Keratinocyte (primary cell): ENCODE results near the gene PRCP. TPM values are rescaled to one million over a fixed set of nuclear protein-coding genes. Genes with fewer than 3 reads are reported as not detected.
A peak's percentile ranks its signal among the peaks of the same experiment; 100 is the strongest.

ENCODE experiments used
- DNase-seq: peaks from one replicate; pipeline ENCODE4 v3.0.0-alpha.2; 2011; ENCODE audit warnings: low read depth, missing footprints, low spot score
- FAIRE-seq: peaks from 2 replicates; lab custom pipeline; 2011; peaks lifted over from hg19 to GRCh38; lab: Jason Lieb, UNC
- H2AFZ ChIP-seq: 2 replicates; pipeline ENCODE4 v1.6.0; 2012; ENCODE audit warnings: low read length, control low read depth, inconsistent platforms; ENCODE audit not compliant: control insufficient read depth
- H3K27ac ChIP-seq: 2 replicates; pipeline ENCODE4 v1.5.1; 2011; ENCODE audit warnings: low read length; ENCODE audit not compliant: control insufficient read depth, insufficient read depth
- H3K27me3 ChIP-seq: 3 replicates; pipeline ENCODE4 v1.6.0; 2011; ENCODE audit warnings: low read length; ENCODE audit not compliant: control insufficient read depth, insufficient read depth; ENCODE audit errors: extremely low read depth
- H3K36me3 ChIP-seq, 2 experiments: 2 replicates in 1 of 2; 3 replicates in 1 of 2; pipeline ENCODE4 v1.5.1; 2011; ENCODE audit warnings: low read length in 2 of 2, mild to moderate bottlenecking in 1 of 2; ENCODE audit not compliant: control insufficient read depth in 2 of 2, insufficient read depth in 2 of 2; ENCODE audit errors: extremely low read depth in 1 of 2
- H3K4me1 ChIP-seq: 3 replicates; pipeline ENCODE4 v1.5.1; 2011; ENCODE audit warnings: low read length; ENCODE audit not compliant: control insufficient read depth, insufficient read depth; ENCODE audit errors: extremely low read depth
- H3K4me2 ChIP-seq: 3 replicates; pipeline ENCODE4 v1.6.0; 2011; ENCODE audit warnings: low read depth, low read length; ENCODE audit not compliant: control insufficient read depth, insufficient read depth; ENCODE audit errors: extremely low read depth
- H3K4me3 ChIP-seq, 3 experiments: fragments of 200-600 bp in 1 of 3; sonication (generic) in 1 of 3; 2 replicates in 2 of 3; 3 replicates in 1 of 3; pipeline ENCODE4 v1.5.1; 2011 to 2016; ENCODE audit warnings: low read length in 3 of 3, mild to moderate bottlenecking in 3 of 3, control low read depth in 2 of 3, inconsistent platforms in 1 of 3, low read depth in 1 of 3, mixed read lengths in 1 of 3, mixed run types in 1 of 3, moderate library complexity in 1 of 3; ENCODE audit not compliant: control insufficient read depth in 2 of 3, insufficient read depth in 2 of 3; ENCODE audit errors: extremely low read depth in 1 of 3
- H3K79me2 ChIP-seq: 2 replicates; pipeline ENCODE4 v1.6.0; 2012; ENCODE audit warnings: low read length; ENCODE audit not compliant: control insufficient read depth, insufficient read depth
- H3K9ac ChIP-seq: 3 replicates; pipeline ENCODE4 v1.6.0; 2011; ENCODE audit warnings: low read length; ENCODE audit not compliant: control insufficient read depth, insufficient read depth; ENCODE audit errors: extremely low read depth
- H3K9me1 ChIP-seq: 3 replicates; pipeline ENCODE4 v1.6.0; 2011; ENCODE audit warnings: low read length; ENCODE audit not compliant: control insufficient read depth, insufficient read depth; ENCODE audit errors: extremely low read depth
- H3K9me3 ChIP-seq: 2 replicates; pipeline ENCODE4 v1.5.1; 2012; ENCODE audit warnings: low read depth, low read length; ENCODE audit not compliant: control insufficient read depth
- H4K20me1 ChIP-seq: 3 replicates; pipeline ENCODE4 v1.6.0; 2011; ENCODE audit warnings: low read length; ENCODE audit not compliant: control insufficient read depth, insufficient read depth; ENCODE audit errors: extremely low read depth
- CTCF ChIP-seq, 3 experiments: IDR thresholded peaks in 1 of 3; conservative IDR thresholded peaks in 1 of 3; optimal IDR thresholded peaks in 1 of 3; 2 replicates in 2 of 3; 3 replicates in 1 of 3; pipeline versions ENCODE3 to v1.5.1; 2011; ENCODE audit warnings: low read length in 3 of 3, mild to moderate bottlenecking in 3 of 3, moderate library complexity in 2 of 3, control low read depth in 1 of 3, inconsistent platforms in 1 of 3; ENCODE audit not compliant: insufficient read depth in 2 of 3; ENCODE audit errors: extremely low read depth in 1 of 3
- EZH2 ChIP-seq: IDR thresholded peaks from one replicate; pipeline ENCODE4 v1.6.1; 2012; ENCODE audit warnings: inconsistent platforms, mild to moderate bottlenecking, low read length, moderate library complexity
- dilution Hi-C: fragments of 300-500 bp; cut with MboI; formaldehyde crosslinking; loops from one replicate; pipeline ENCODE4 v1.7.0; 2020; ENCODE audit warnings: low sequenced_read_pairs; ENCODE audit not compliant: extremely low pct_ligation_motif_present
- polyA plus RNA-seq, 5 experiments: library from polyadenylated mRNA; depleted of rRNA in 3 of 5; stranded (reverse) in 3 of 5; stranded (forward) in 1 of 5; unstranded in 1 of 5; fragments of >200 nt; gene quantifications; 1 replicate in 1 of 5; 2 replicates in 3 of 5; 3 replicates in 1 of 5; pipeline versions ENCODE4 v1.2.1 to v1.2.3, GENCODE V29; 2011 to 2012; ENCODE audit warnings: missing spikeins in 2 of 5, low read depth in 1 of 5, low replicate concordance in 1 of 5

The PRCP gene
- polyA plus RNA-seq, 1 donor (not counting 4 experiments of a cell fraction or from before 2014, with no cell fraction given) = 43.5 TPM

DNA sequence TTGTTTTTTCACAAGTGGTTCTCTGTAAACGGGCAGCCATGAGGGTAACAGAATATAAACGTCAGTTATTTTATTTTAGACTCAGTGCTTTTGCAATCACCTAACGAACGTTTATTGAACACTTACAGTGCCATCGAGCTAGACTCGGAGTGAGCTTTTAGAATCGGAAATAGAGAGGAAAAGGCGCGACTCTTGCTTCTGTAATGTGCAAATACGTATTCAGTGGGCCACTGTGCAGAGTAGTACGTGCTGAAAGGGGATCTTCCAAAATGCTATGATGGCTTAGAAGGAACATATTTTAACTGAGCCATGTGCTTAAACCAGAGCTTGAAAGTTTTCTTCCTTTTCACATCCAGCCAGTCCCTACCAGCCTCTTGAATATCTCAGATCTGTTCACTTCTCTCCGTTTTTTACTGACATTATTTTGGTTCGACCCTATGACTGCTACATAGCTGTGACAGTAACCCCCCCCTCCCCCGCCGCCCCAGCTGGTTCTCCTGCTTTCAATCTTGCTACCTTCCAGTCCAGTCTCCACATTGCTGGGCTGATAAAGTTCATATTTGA is 1.8 kb upstream of the PRCP start:
- Histone ChIP-seq H3K4me3 (peak overlapping the region; percentile 53 to 91 (median 89)), H2AFZ (peak overlapping the region; percentile 79), H3K4me1 (peaks cover 26% of the 10 kb centered on the region), H3K9me3 (no peaks in the 10 kb centered on the region), H3K9me1 (no peaks in the 10 kb centered on the region), H3K27me3 (no peaks in the 10 kb centered on the region), H3K9ac (peak overlapping the region; percentile 75), H3K79me2 (peaks cover 33% of the 10 kb centered on the region), H4K20me1 (no peaks in the 10 kb centered on the region), H3K36me3 (no peaks in the 10 kb centered on the region), H3K4me2 (peak overlapping the region; percentile 91), H3K27ac (peak overlapping the region; percentile 81)
- dilution Hi-C loops = no loop called here
- no peak for DNase-seq
- no peak for FAIRE-seq
- TF ChIP-seq EZH2 (no peak), CTCF (optimal IDR thresholded peaks at IDR 0.05 in 1 of 3, IDR thresholded peaks at IDR 0.05 in 1 of 3, conservative IDR thresholded peaks at IDR 0.05 in 1 of 3; ENCODE audit: extremely low read depth in 1 of 3, insufficient read depth in 2 of 3, low read length in 3 of 3) (no peak)

GRCh38 chr11:82901165-82901921 is 1.1 kb upstream of the PRCP start, which contains the start of gene DDIAS:
TSS of gene DDIAS (plus strand) at chr11:82901736. CDS start at chr11:82914739, 13,003 bp downstream.
- H3K4me1 ChIP-seq = peaks cover 26% of the 10 kb centered on the region
- H4K20me1 ChIP-seq = no peaks in the 10 kb centered on the region
- peaks cover 26% of the 10 kb centered on the region for H3K79me2 ChIP-seq

More at GRCh38 chr11:82901165-82901921, 1.1 kb upstream of the PRCP start, which contains the start of gene DDIAS:
- peak; percentile 72 for DNase-seq
- H3K9me3 ChIP-seq = no peaks in the 10 kb centered on the region
- peak within 1 kb of the TSS; percentile 92 for H3K4me2 ChIP-seq
- peak within 1 kb of the TSS; percentile 53 to 91 (median 89) for H3K4me3 ChIP-seq
- H2AFZ ChIP-seq = peak within 1 kb of the TSS; percentile 98
- H3K27me3 ChIP-seq = no peaks in the 10 kb centered on the region
- H3K27ac ChIP-seq = peak within 1 kb of the TSS; percentile 81
- H3K9me1 ChIP-seq = no peaks in the 10 kb centered on the region
- no peaks in the 10 kb centered on the region for H3K36me3 ChIP-seq
- TF ChIP-seq EZH2 (no peak), CTCF (optimal IDR thresholded peaks at IDR 0.05 in 1 of 3, IDR thresholded peaks at IDR 0.05 in 1 of 3, conservative IDR thresholded peaks at IDR 0.05 in 1 of 3; ENCODE audit: extremely low read depth in 1 of 3, insufficient read depth in 2 of 3, low read length in 3 of 3) (no peak)
- dilution Hi-C loops = no loop called here
- FAIRE-seq = peak; percentile 69
- peak within 1 kb of the TSS; percentile 75 for H3K9ac ChIP-seq
